HCT116 (cell line): ENCODE results near the gene MLKL. TPM values are rescaled to one million over a fixed set of nuclear protein-coding genes. Genes with fewer than 3 reads are reported as not detected.

Experiments
- ATAC-seq: fragments of 200-7000 bp; cut with Tn5 transposase; 2 replicates; pipeline ENCODE4 v1.9.1; 2020; ENCODE audit warnings: mild to moderate bottlenecking, moderate library complexity
- BruUV-seq: library from RNA; stranded (reverse); fragments of 400-500 nt; replicated peaks from 2 replicates; lab custom pipeline; 2021; lab: Mats Ljungman, UMichigan
- CTCF ChIA-PET: fragments of 300-600 bp; sonication (Branson Sonifier 250); formaldehyde crosslinking; loops from one replicate; lab custom pipeline; 2021; ENCODE audit warnings: antibody characterized with exemption; lab: Charles Lee
- POLR2A ChIA-PET: fragments of 300-600, 350-600 bp; sonication (Branson Sonifier 250); formaldehyde crosslinking; loops from one replicate; lab custom pipeline; 2021; ENCODE audit warnings: antibody characterized with exemption; lab: Charles Lee
- RAD21 ChIA-PET, 2 experiments: fragments of 300-600 bp; sonication (Branson Sonifier 250); formaldehyde crosslinking; loops; one replicate each; lab custom pipeline; 2023; ENCODE audit warnings: low total read pairs in 2 of 2; ENCODE audit not compliant: uncharacterized antibody in 2 of 2, unreplicated experiment in 2 of 2, low non-redundant PET in 1 of 2; lab: Charles Lee
- DNase-seq: peaks from one replicate; pipeline ENCODE4 v3.0.0-alpha.2; 2010; ENCODE audit warnings: low read depth, low spot score
- H2AFZ ChIP-seq: fragments of 200-600 bp; shearing (Covaris generic), sonication (generic); 2 replicates; pipeline ENCODE4 v1.6.1; 2017; ENCODE audit warnings: low read depth, mixed run types, mixed read lengths, antibody characterized with exemption, low read length; ENCODE audit not compliant: poor library complexity, severe bottlenecking
- H3K27ac ChIP-seq: 2 replicates; pipeline ENCODE4 v1.5.1; 2012; ENCODE audit warnings: low read depth, low read length
- H3K27me3 ChIP-seq: fragments of 200-600 bp; sonication (generic); 2 replicates; pipeline ENCODE4 v1.6.1; 2016; ENCODE audit warnings: mixed run types, low read length, mixed read lengths; ENCODE audit not compliant: insufficient read depth
- H3K36me3 ChIP-seq, 2 experiments: fragments of 200-500 bp in 1 of 2; fragments of 200-600 bp in 1 of 2; sonication (Bioruptor generic) in 1 of 2; sonication (generic) in 1 of 2; 2 replicates each; pipeline versions ENCODE4 v1.5.1 to v1.6.1; 2014 to 2016; ENCODE audit warnings: low read length in 2 of 2, inconsistent platforms in 1 of 2, mixed read lengths in 1 of 2, mixed run types in 1 of 2; ENCODE audit not compliant: insufficient read depth in 2 of 2, control insufficient read depth in 1 of 2
- H3K4me1 ChIP-seq, 2 experiments: fragments of 200-600 bp in 1 of 2; sonication (generic) in 1 of 2; 2 replicates each; pipeline versions ENCODE4 v1.5.1 to v1.6.1; 2012 to 2017; ENCODE audit warnings: low read length in 2 of 2, inconsistent platforms in 1 of 2, mild to moderate bottlenecking in 1 of 2, mixed read lengths in 1 of 2, mixed run types in 1 of 2, moderate library complexity in 1 of 2; ENCODE audit not compliant: insufficient read depth in 2 of 2, control insufficient read depth in 1 of 2
- H3K4me2 ChIP-seq: fragments of 200-600 bp; sonication (generic); 2 replicates; pipeline ENCODE4 v1.6.1; 2017; ENCODE audit warnings: mixed run types, low read length, mixed read lengths
- H3K4me3 ChIP-seq, 2 experiments: fragments of 200-600 bp in 1 of 2; sonication (generic) in 1 of 2; replicated peaks in 1 of 2; 2 replicates each; pipeline ENCODE4 v1.5.1; 2011 to 2016; ENCODE audit warnings: low read length in 2 of 2, control low read depth in 1 of 2, low read depth in 1 of 2, mild to moderate bottlenecking in 1 of 2, mixed read lengths in 1 of 2, mixed run types in 1 of 2
- H3K79me2 ChIP-seq: fragments of 200-600 bp; sonication (generic); 2 replicates; pipeline ENCODE4 v1.6.1; 2017; ENCODE audit warnings: mild to moderate bottlenecking, mixed run types, low read length, moderate library complexity, mixed read lengths; ENCODE audit not compliant: insufficient read depth
- H3K9ac ChIP-seq: fragments of 200-600 bp; sonication (generic); 2 replicates; pipeline ENCODE4 v1.6.1; 2016; ENCODE audit warnings: low read length, mixed read lengths
- H3K9me2 ChIP-seq: fragments of 200-600 bp; sonication (generic), shearing (Covaris generic); 2 replicates; pipeline ENCODE4 v1.6.1; 2017; ENCODE audit warnings: mixed run types, mild to moderate bottlenecking, moderate library complexity; ENCODE audit not compliant: insufficient read depth
- H3K9me3 ChIP-seq, 2 experiments: fragments of 200-500 bp in 1 of 2; fragments of 200-600 bp in 1 of 2; sonication (Bioruptor generic) in 1 of 2; sonication (generic) in 1 of 2; 2 replicates each; pipeline ENCODE4 v1.6.1; 2014 to 2017; ENCODE audit warnings: low read length in 2 of 2, mixed read lengths in 2 of 2, inconsistent platforms in 1 of 2, low read depth in 1 of 2, mild to moderate bottlenecking in 1 of 2, mixed run types in 1 of 2, moderate library complexity in 1 of 2; ENCODE audit not compliant: control insufficient read depth in 1 of 2, insufficient read depth in 1 of 2
- H4K20me1 ChIP-seq: fragments of 200-600 bp; sonication (generic), shearing (Covaris generic); 2 replicates; pipeline ENCODE4 v1.6.1; 2017; ENCODE audit warnings: mixed run types, mild to moderate bottlenecking, moderate library complexity; ENCODE audit not compliant: insufficient read depth
- CBX3 ChIP-seq: IDR thresholded peaks from 2 replicates; pipeline ENCODE4 v1.6.1; 2012; ENCODE audit warnings: low read depth
- EGR1 ChIP-seq: IDR thresholded peaks from 2 replicates; pipeline ENCODE4 v1.6.1; 2012; ENCODE audit warnings: low read depth
- EZH2phosphoT487 ChIP-seq: fragments of 200-600 bp; IDR thresholded peaks from 2 replicates; pipeline ENCODE4 v1.6.1; 2018; ENCODE audit warnings: antibody characterized with exemption, borderline replicate concordance
- FOSL1 ChIP-seq: IDR thresholded peaks from 2 replicates; pipeline ENCODE4 v1.6.1; 2012; ENCODE audit warnings: low read depth
- POLR2AphosphoS5 ChIP-seq: IDR thresholded peaks from 2 replicates; pipeline ENCODE4 v1.6.1; 2011; ENCODE audit warnings: mild to moderate bottlenecking, low read depth, low read length, moderate library complexity
- SRF ChIP-seq: IDR thresholded peaks from 2 replicates; pipeline ENCODE4 v1.6.1; 2012; ENCODE audit warnings: low read depth
- TCF7L2 ChIP-seq: IDR thresholded peaks from 2 replicates; pipeline ENCODE4 v1.7.0; 2011; ENCODE audit warnings: borderline replicate concordance, inconsistent platforms; ENCODE audit not compliant: insufficient read depth, insufficient read length; ENCODE audit errors: extremely low read depth
- YY1 ChIP-seq: IDR thresholded peaks from 2 replicates; pipeline ENCODE4 v1.6.1; 2011; ENCODE audit warnings: low read length, low read depth, moderate library complexity, mild to moderate bottlenecking; ENCODE audit not compliant: insufficient replicate concordance; ENCODE audit errors: extremely low read depth
- ZFX ChIP-seq: fragments of 450-650 bp; IDR thresholded peaks from 2 replicates; pipeline ENCODE4 v1.6.1; 2017
- ZNF274 ChIP-seq: fragments of 200-500 bp; sonication (Bioruptor generic); IDR thresholded peaks from 2 replicates; pipeline ENCODE4 v1.6.1; 2014; ENCODE audit warnings: mild to moderate bottlenecking, low read depth, low read length, inconsistent platforms
- intact Hi-C: fragments of 100-400 bp; cut with micrococcal nuclease; formaldehyde crosslinking; loops from 2 replicates; pipeline ENCODE4 v1.10.0; 2022
- total RNA-seq: library from RNA; stranded (reverse); gene quantifications from one replicate; pipeline ENCODE4 v1.2.1, GENCODE V29; 2021; ENCODE audit not compliant: unreplicated experiment
- TF ChIP-seq, protein P1 (sequence below), 3 experiments: fragments of 200-600 bp in 1 of 3; sonication (generic) in 1 of 3; IDR thresholded peaks in 2 of 3; conservative IDR thresholded peaks in 1 of 3; 2 replicates each; pipeline ENCODE4 v1.5.1; 2012 to 2017; ENCODE audit warnings: low read depth in 2 of 3, low read length in 2 of 3, antibody characterized with exemption in 1 of 3, borderline replicate concordance in 1 of 3, control low read depth in 1 of 3, mild to moderate bottlenecking in 1 of 3, mixed read lengths in 1 of 3, mixed run types in 1 of 3, moderate library complexity in 1 of 3; ENCODE audit not compliant: insufficient read depth in 1 of 3
- TF ChIP-seq, protein P2 (sequence below): IDR thresholded peaks from 2 replicates; pipeline ENCODE4 v1.6.1; 2012

Gene MLKL
- total RNA-seq, 1 experiment from 2014 or later: 8.3 TPM

DNA sequence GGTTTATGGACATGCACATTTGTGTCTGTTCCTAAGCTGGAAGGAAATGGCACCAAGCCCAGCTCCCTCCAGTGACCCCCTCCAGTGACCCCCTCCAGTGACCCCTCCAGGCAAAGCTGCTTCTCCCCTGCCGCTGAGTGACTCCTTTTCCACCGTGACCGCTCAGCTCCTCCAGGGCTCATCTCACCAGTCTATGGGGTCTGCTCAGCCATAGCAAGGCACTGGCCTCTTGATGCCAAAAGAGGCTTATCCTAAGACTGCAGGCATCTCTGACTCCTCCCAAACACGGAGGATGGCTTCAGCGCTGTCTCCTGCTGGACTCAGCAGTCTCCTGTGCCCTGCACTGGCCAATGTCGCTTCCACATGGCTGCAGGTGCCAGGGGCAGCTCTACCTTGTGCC is 38.6 kb upstream of the MLKL start:
- no peak for TF ChIP-seq EGR1
- TF ChIP-seq, protein P1, sequence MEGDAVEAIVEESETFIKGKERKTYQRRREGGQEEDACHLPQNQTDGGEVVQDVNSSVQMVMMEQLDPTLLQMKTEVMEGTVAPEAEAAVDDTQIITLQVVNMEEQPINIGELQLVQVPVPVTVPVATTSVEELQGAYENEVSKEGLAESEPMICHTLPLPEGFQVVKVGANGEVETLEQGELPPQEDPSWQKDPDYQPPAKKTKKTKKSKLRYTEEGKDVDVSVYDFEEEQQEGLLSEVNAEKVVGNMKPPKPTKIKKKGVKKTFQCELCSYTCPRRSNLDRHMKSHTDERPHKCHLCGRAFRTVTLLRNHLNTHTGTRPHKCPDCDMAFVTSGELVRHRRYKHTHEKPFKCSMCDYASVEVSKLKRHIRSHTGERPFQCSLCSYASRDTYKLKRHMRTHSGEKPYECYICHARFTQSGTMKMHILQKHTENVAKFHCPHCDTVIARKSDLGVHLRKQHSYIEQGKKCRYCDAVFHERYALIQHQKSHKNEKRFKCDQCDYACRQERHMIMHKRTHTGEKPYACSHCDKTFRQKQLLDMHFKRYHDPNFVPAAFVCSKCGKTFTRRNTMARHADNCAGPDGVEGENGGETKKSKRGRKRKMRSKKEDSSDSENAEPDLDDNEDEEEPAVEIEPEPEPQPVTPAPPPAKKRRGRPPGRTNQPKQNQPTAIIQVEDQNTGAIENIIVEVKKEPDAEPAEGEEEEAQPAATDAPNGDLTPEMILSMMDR (IDR thresholded peaks at IDR 0.05 in 2 of 3, conservative IDR thresholded peaks at IDR 0.05 in 1 of 3; ENCODE audit: borderline replicate concordance in 1 of 3, insufficient read depth in 1 of 3, low read depth in 2 of 3, low read length in 2 of 3): no peak
- TF ChIP-seq, protein P2, sequence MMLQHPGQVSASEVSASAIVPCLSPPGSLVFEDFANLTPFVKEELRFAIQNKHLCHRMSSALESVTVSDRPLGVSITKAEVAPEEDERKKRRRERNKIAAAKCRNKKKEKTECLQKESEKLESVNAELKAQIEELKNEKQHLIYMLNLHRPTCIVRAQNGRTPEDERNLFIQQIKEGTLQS: no peak
- intact Hi-C loops: no loop called here
- Histone ChIP-seq H3K4me1 (peaks cover 53 to 73% of the 10 kb centered on the region in 2 experiments), H4K20me1 (no peaks in the 10 kb centered on the region), H3K27ac (no peak overlapping the region; the same call in 1 of the 2 replicates), H3K27me3 (no peaks in the 10 kb centered on the region), H3K79me2 (no peaks in the 10 kb centered on the region), H2AFZ (no peak overlapping the region), H3K4me3 (no peak overlapping the region), H3K9me2 (no peaks in the 10 kb centered on the region), H3K4me2 (no peak overlapping the region), H3K36me3 (no peaks in the 10 kb centered on the region), H3K9ac (no peak overlapping the region), H3K9me3 (no peaks in the 10 kb centered on the region)
- CTCF ChIA-PET: interaction anchor here (2.3 kb wide), 1 partner anchor 13 kb away, joined by 7 read pairs; no protein-coding TSS in a partner anchor
- POLR2A ChIA-PET: no interaction called here
- no peak for DNase-seq
- BruUV-seq: no TSS peak
- ATAC-seq: no peak
- RAD21 ChIA-PET: no interaction called here

DNA sequence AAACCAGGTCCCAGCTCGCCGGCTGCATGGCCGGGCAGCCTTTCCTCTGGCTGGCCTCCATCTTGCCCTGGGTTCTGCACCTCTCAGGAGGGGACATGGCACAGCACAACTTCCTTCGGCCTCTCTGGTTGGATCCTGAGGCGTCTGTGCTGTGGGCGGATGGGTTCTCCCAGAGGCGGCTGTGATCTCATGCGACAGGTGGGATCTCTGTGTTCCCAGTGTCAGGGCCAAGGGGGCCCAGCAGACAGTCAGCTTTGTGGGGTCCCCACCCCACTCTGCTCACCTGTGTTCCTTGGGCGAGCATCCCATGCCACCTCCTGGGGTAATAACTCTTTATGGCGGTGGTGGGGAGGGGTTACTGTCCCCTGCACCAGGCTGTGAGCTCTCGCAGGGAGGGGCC is 38.2 kb upstream of the MLKL start:
- Histone ChIP-seq H3K9ac (peak overlapping the region; percentile 7; the same call in 1 of the 2 replicates), H3K4me3 (no peak overlapping the region), H3K9me2 (no peaks in the 10 kb centered on the region), H3K4me1 (peaks cover 51 to 68% of the 10 kb centered on the region in 2 experiments), H3K9me3 (no peaks in the 10 kb centered on the region), H3K36me3 (no peaks in the 10 kb centered on the region), H3K27me3 (no peaks in the 10 kb centered on the region), H3K4me2 (peak overlapping the region; percentile 68), H2AFZ (no peak overlapping the region), H3K27ac (no peak overlapping the region; the same call in 1 of the 2 replicates), H3K79me2 (no peaks in the 10 kb centered on the region), H4K20me1 (no peaks in the 10 kb centered on the region)
- CTCF ChIA-PET: interaction anchor here (1.2 to 2.3 kb wide), 2 partner anchors 12 to 124 kb away, joined by 4 to 7 read pairs; no protein-coding TSS in a partner anchor
- intact Hi-C loops: no loop called here
- TF ChIP-seq, protein P1 (IDR thresholded peaks at IDR 0.05 in 2 of 3, conservative IDR thresholded peaks at IDR 0.05 in 1 of 3; ENCODE audit: borderline replicate concordance in 1 of 3, insufficient read depth in 1 of 3, low read depth in 2 of 3, low read length in 2 of 3): no peak
- no peak for TF ChIP-seq SRF
- no peak for TF ChIP-seq CBX3
- TF ChIP-seq EZH2phosphoT487: no peak
- TF ChIP-seq TCF7L2: no peak
- no peak for TF ChIP-seq FOSL1
- TF ChIP-seq ZNF274: no peak
- no peak for TF ChIP-seq ZFX
- no peak for TF ChIP-seq POLR2AphosphoS5
- TF ChIP-seq, protein P2: no peak
- TF ChIP-seq YY1: no peak
- POLR2A ChIA-PET: interaction anchor here (1.1 to 1.7 kb wide), 3 partner anchors 9 to 38 kb away, joined by 3 to 6 read pairs (median 4); partner anchors contain the start of gene MLKL
- no TSS peak for BruUV-seq
- RAD21 ChIA-PET: no interaction called here
- ATAC-seq: no peak
- DNase-seq: no peak
